Measurements from ENCODE around the gene RAD1.

- TF ChIP-seq CTCF (IDR thresholded peaks at IDR 0.05) (no peak), POLR2A (IDR thresholded peaks at IDR 0.05) (no peak)
Measured at GRCh38 chr5:34899066-34899465, 16.2 kb downstream of the RAD1 start.
